SK-N-SH (cell line): ENCODE results near the gene GYS1. TPM values are rescaled to one million over a fixed set of nuclear protein-coding genes. Genes with fewer than 3 reads are reported as not detected.

Experiments used
- CTCF ChIA-PET: fragments of 300-600, 350-600 bp; formaldehyde crosslinking; extraction: SDS; loops from one replicate; lab custom pipeline; 2021; lab: Yijun Ruan, JAX
- POLR2A ChIA-PET: fragments of 350-600 bp; sonication (Branson Sonifier 250); formaldehyde crosslinking; extraction: SDS; loops from one replicate; lab custom pipeline; 2020; ENCODE audit warnings: antibody characterized with exemption, inconsistent platforms; lab: Yijun Ruan, JAX
- DNase-seq: peaks from one replicate; pipeline ENCODE4 v3.0.0; 2012
- H2AFZ ChIP-seq: fragments of 200-600 bp; sonication (generic); 2 replicates; pipeline ENCODE4 v1.8.1; 2016; ENCODE audit warnings: antibody characterized with exemption, mild to moderate bottlenecking, low read depth
- H3F3A ChIP-seq: fragments of 200-600 bp; sonication (generic); replicated peaks from 2 replicates; pipeline ENCODE3; 2016; ENCODE audit warnings: antibody characterized with exemption, mild to moderate bottlenecking; ENCODE audit not compliant: insufficient read depth
- H3K27ac ChIP-seq, 2 experiments: fragments of 200-500 bp in 1 of 2; fragments of 200-600 bp in 1 of 2; sonication (Bioruptor generic) in 1 of 2; sonication (generic), shearing (Covaris generic) in 1 of 2; 2 replicates each; pipeline versions ENCODE4 v1.5.1 to v1.6.1; 2014 to 2016; ENCODE audit warnings: low read depth in 2 of 2, inconsistent platforms in 1 of 2, low read length in 1 of 2, mild to moderate bottlenecking in 1 of 2, mixed read lengths in 1 of 2
- H3K27me3 ChIP-seq: fragments of 200-600 bp; sonication (generic), shearing (Covaris generic); 2 replicates; pipeline ENCODE4 v1.6.1; 2016; ENCODE audit warnings: mixed run types; ENCODE audit not compliant: insufficient read depth
- H3K36me3 ChIP-seq, 2 experiments: fragments of 200-500 bp in 1 of 2; fragments of 200-600 bp in 1 of 2; sonication (Bioruptor generic) in 1 of 2; sonication (generic) in 1 of 2; replicated peaks in 1 of 2; 2 replicates each; pipeline versions ENCODE3 to v1.5.1; 2014 to 2016; ENCODE audit warnings: low read length in 1 of 2, mild to moderate bottlenecking in 1 of 2; ENCODE audit not compliant: insufficient read depth in 2 of 2, control insufficient read depth in 1 of 2
- H3K4me1 ChIP-seq, 2 experiments: fragments of 200-500 bp in 1 of 2; fragments of 200-600 bp in 1 of 2; sonication (Bioruptor generic) in 1 of 2; sonication (generic), shearing (Covaris generic) in 1 of 2; 2 replicates each; pipeline versions ENCODE4 v1.5.1 to v1.6.1; 2014 to 2016; ENCODE audit warnings: low read depth in 1 of 2, low read length in 1 of 2, mixed run types in 1 of 2; ENCODE audit not compliant: insufficient read depth in 2 of 2, control insufficient read depth in 1 of 2
- H3K4me2 ChIP-seq: fragments of 200-600 bp; sonication (generic), shearing (Covaris generic); 2 replicates; pipeline ENCODE4 v1.6.1; 2017; ENCODE audit warnings: mixed run types
- H3K4me3 ChIP-seq, 2 experiments: fragments of 200-500 bp in 1 of 2; fragments of 200-600 bp in 1 of 2; sonication (Bioruptor generic) in 1 of 2; sonication (generic), shearing (Covaris generic) in 1 of 2; 2 replicates each; pipeline versions ENCODE4 v1.5.1 to v1.8.1; 2014 to 2016; ENCODE audit warnings: low read depth in 2 of 2, inconsistent platforms in 1 of 2, low read length in 1 of 2, mild to moderate bottlenecking in 1 of 2, mixed read lengths in 1 of 2, moderate library complexity in 1 of 2
- H3K79me2 ChIP-seq: fragments of 200-600 bp; sonication (generic); 2 replicates; pipeline ENCODE4 v1.8.1; 2017; ENCODE audit warnings: mild to moderate bottlenecking; ENCODE audit not compliant: insufficient read depth
- H3K9ac ChIP-seq: fragments of 200-600 bp; sonication (generic); 2 replicates; pipeline ENCODE4 v1.6.1; 2017; ENCODE audit warnings: mixed run types
- H3K9me2 ChIP-seq: fragments of 200-600 bp; sonication (generic); 2 replicates; pipeline ENCODE4 v1.6.1; 2017; ENCODE audit warnings: mixed run types
- H3K9me3 ChIP-seq: fragments of 200-600 bp; sonication (generic); 2 replicates; pipeline ENCODE4 v1.6.1; 2017; ENCODE audit warnings: mixed run types, mild to moderate bottlenecking, moderate library complexity
- H4K20me1 ChIP-seq: fragments of 200-600 bp; sonication (generic); 2 replicates; pipeline ENCODE4 v1.6.1; 2017; ENCODE audit warnings: mild to moderate bottlenecking, mixed run types; ENCODE audit not compliant: insufficient read depth
- CHD2 ChIP-seq: fragments of 150-350 bp; IDR thresholded peaks from 2 replicates; pipeline ENCODE4 v1.6.1; 2018; ENCODE audit warnings: low read length; ENCODE audit not compliant: partially characterized antibody
- ELF1 ChIP-seq: IDR thresholded peaks from 2 replicates; pipeline ENCODE4 v1.4.0; 2012
- FOSL2 ChIP-seq: IDR thresholded peaks from 2 replicates; pipeline ENCODE4 v1.4.0; 2012; ENCODE audit warnings: low read depth, mild to moderate bottlenecking, moderate library complexity, borderline replicate concordance
- FOXM1 ChIP-seq: IDR thresholded peaks from 2 replicates; pipeline ENCODE4 v1.4.0; 2012; ENCODE audit warnings: low read depth, mild to moderate bottlenecking
- JUND ChIP-seq: IDR thresholded peaks from 2 replicates; pipeline ENCODE4 v1.4.0; 2012
- MEF2A ChIP-seq: IDR thresholded peaks from 2 replicates; pipeline ENCODE4 v1.4.0; 2012; ENCODE audit warnings: low read depth, borderline replicate concordance
- MXI1 ChIP-seq: IDR thresholded peaks from 2 replicates; pipeline ENCODE4 v1.6.1; 2012; ENCODE audit warnings: mild to moderate bottlenecking, low read depth, low read length, improper control_type of control experiment
- NFIC ChIP-seq: IDR thresholded peaks from 2 replicates; pipeline ENCODE4 v1.4.0; 2012; ENCODE audit warnings: borderline replicate concordance
- NRF1 ChIP-seq: IDR thresholded peaks from 2 replicates; pipeline ENCODE4 v1.6.1; 2012; ENCODE audit warnings: low read depth, mild to moderate bottlenecking, low read length
- RAD21 ChIP-seq: IDR thresholded peaks from 2 replicates; pipeline ENCODE4 v1.6.1; 2012; ENCODE audit warnings: mild to moderate bottlenecking, low read length
- RCOR1 ChIP-seq: fragments of 150-350 bp; IDR thresholded peaks from 2 replicates; pipeline ENCODE4 v1.6.1; 2017; ENCODE audit warnings: antibody characterized with exemption, low read length
- RFX5 ChIP-seq: IDR thresholded peaks from 2 replicates; pipeline ENCODE4 v1.6.1; 2012; ENCODE audit warnings: mild to moderate bottlenecking, improper control_type of control experiment, low read length
- SMC3 ChIP-seq: IDR thresholded peaks from 2 replicates; pipeline ENCODE4 v1.6.1; 2012; ENCODE audit warnings: low read depth, low read length, improper control_type of control experiment
- TAF1 ChIP-seq: IDR thresholded peaks from 2 replicates; pipeline ENCODE4 v1.6.1; 2012; ENCODE audit warnings: low read depth, mild to moderate bottlenecking, low read length, moderate library complexity, borderline replicate concordance
- YY1 ChIP-seq: IDR thresholded peaks from 2 replicates; pipeline ENCODE4 v1.4.0; 2012; ENCODE audit warnings: low read depth, mild to moderate bottlenecking
- WGBS: methylation state at CpG from one replicate; pipeline ENCODE4 v1.1.6; 2017; ENCODE audit warnings: low lambda C conversion rate; 5-methylcytosine and 5-hydroxymethylcytosine counted together
- polyA plus RNA-seq, 3 experiments: library from polyadenylated mRNA; depleted of rRNA; stranded (reverse); fragments of >200 nt; gene quantifications; 2 replicates each; pipeline ENCODE4 v1.2.3, GENCODE V29; 2012
- TF ChIP-seq, protein P1 (sequence below): IDR thresholded peaks from 2 replicates; pipeline ENCODE4 v1.6.1; 2012; ENCODE audit warnings: mild to moderate bottlenecking, low read depth, low read length, moderate library complexity
- TF ChIP-seq, protein P2 (sequence below): IDR thresholded peaks from 2 replicates; pipeline ENCODE4 v1.4.0; 2012; ENCODE audit warnings: low read depth, borderline replicate concordance
- TF ChIP-seq, protein P3 (sequence below): IDR thresholded peaks from 2 replicates; pipeline ENCODE4; 2012
- TF ChIP-seq, protein P4 (sequence below): fragments of 200-600 bp; sonication (generic); IDR thresholded peaks from 2 replicates; pipeline ENCODE4 v1.6.1; 2017; ENCODE audit warnings: antibody characterized with exemption, mild to moderate bottlenecking, moderate library complexity

The GYS1 gene
- polyA plus RNA-seq, 1 of the 3 experiments (the other 2 are of a cell fraction) = 25.3 TPM

DNA sequence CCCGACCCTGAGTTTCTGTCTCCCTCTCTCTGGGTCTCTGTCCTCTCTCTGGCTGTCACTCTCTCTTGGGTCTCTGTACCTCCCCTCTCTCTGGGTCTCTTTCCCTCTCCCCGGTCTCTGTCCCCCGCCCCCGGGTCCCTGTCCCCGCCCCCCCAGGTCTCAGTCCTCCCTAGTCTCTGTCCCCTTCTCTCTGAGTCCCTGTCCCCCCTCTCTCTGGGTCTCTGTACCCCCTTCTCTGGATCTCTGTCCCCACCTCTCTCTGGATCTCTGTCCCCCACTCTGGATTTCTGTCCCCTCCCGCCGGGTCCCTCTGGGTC, 30.3 kb downstream of the GYS1 start:
- no peak for DNase-seq
- H3F3A ChIP-seq = peaks cover 59% of the 10 kb centered on the region
- no peak overlapping the region for H3K4me3 ChIP-seq
- 61% methylated on average over 7 of the region's 7 CpGs for WGBS
- ChIA-PET POLR2A (no interaction called here), CTCF (interaction anchor here (1.7 kb wide), 1 partner anchor 8 kb away, joined by 8 read pairs; no protein-coding TSS in a partner anchor)
- no peak overlapping the region for H3K9ac ChIP-seq
- no peaks in the 10 kb centered on the region for H3K9me3 ChIP-seq
- H3K79me2 ChIP-seq = peaks cover 30% of the 10 kb centered on the region
- H3K27ac ChIP-seq = no peak overlapping the region
- TF ChIP-seq, protein P1, sequence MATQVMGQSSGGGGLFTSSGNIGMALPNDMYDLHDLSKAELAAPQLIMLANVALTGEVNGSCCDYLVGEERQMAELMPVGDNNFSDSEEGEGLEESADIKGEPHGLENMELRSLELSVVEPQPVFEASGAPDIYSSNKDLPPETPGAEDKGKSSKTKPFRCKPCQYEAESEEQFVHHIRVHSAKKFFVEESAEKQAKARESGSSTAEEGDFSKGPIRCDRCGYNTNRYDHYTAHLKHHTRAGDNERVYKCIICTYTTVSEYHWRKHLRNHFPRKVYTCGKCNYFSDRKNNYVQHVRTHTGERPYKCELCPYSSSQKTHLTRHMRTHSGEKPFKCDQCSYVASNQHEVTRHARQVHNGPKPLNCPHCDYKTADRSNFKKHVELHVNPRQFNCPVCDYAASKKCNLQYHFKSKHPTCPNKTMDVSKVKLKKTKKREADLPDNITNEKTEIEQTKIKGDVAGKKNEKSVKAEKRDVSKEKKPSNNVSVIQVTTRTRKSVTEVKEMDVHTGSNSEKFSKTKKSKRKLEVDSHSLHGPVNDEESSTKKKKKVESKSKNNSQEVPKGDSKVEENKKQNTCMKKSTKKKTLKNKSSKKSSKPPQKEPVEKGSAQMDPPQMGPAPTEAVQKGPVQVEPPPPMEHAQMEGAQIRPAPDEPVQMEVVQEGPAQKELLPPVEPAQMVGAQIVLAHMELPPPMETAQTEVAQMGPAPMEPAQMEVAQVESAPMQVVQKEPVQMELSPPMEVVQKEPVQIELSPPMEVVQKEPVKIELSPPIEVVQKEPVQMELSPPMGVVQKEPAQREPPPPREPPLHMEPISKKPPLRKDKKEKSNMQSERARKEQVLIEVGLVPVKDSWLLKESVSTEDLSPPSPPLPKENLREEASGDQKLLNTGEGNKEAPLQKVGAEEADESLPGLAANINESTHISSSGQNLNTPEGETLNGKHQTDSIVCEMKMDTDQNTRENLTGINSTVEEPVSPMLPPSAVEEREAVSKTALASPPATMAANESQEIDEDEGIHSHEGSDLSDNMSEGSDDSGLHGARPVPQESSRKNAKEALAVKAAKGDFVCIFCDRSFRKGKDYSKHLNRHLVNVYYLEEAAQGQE = no peak
- TF ChIP-seq TAF1 = no peak
- TF ChIP-seq, protein P2, sequence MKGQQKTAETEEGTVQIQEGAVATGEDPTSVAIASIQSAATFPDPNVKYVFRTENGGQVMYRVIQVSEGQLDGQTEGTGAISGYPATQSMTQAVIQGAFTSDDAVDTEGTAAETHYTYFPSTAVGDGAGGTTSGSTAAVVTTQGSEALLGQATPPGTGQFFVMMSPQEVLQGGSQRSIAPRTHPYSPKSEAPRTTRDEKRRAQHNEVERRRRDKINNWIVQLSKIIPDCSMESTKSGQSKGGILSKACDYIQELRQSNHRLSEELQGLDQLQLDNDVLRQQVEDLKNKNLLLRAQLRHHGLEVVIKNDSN = no peak
- no peak for TF ChIP-seq NFIC
- no peak for TF ChIP-seq RAD21
- TF ChIP-seq, protein P3, sequence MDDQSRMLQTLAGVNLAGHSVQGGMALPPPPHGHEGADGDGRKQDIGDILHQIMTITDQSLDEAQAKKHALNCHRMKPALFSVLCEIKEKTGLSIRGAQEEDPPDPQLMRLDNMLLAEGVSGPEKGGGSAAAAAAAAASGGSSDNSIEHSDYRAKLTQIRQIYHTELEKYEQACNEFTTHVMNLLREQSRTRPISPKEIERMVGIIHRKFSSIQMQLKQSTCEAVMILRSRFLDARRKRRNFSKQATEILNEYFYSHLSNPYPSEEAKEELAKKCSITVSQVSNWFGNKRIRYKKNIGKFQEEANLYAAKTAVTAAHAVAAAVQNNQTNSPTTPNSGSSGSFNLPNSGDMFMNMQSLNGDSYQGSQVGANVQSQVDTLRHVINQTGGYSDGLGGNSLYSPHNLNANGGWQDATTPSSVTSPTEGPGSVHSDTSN = no peak
- TF ChIP-seq RCOR1 = no peak
- TF ChIP-seq, protein P4, sequence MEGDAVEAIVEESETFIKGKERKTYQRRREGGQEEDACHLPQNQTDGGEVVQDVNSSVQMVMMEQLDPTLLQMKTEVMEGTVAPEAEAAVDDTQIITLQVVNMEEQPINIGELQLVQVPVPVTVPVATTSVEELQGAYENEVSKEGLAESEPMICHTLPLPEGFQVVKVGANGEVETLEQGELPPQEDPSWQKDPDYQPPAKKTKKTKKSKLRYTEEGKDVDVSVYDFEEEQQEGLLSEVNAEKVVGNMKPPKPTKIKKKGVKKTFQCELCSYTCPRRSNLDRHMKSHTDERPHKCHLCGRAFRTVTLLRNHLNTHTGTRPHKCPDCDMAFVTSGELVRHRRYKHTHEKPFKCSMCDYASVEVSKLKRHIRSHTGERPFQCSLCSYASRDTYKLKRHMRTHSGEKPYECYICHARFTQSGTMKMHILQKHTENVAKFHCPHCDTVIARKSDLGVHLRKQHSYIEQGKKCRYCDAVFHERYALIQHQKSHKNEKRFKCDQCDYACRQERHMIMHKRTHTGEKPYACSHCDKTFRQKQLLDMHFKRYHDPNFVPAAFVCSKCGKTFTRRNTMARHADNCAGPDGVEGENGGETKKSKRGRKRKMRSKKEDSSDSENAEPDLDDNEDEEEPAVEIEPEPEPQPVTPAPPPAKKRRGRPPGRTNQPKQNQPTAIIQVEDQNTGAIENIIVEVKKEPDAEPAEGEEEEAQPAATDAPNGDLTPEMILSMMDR = no peak
- no peak for TF ChIP-seq MXI1
- no peak for TF ChIP-seq NRF1
- no peak for TF ChIP-seq RFX5
- TF ChIP-seq MEF2A = no peak
- TF ChIP-seq YY1 = no peak
- TF ChIP-seq FOSL2 = no peak
- TF ChIP-seq CHD2 = no peak
- no peak for TF ChIP-seq JUND
- TF ChIP-seq FOXM1 = no peak
- TF ChIP-seq ELF1 = no peak
- no peak for TF ChIP-seq SMC3
- no peak overlapping the region for H3K4me2 ChIP-seq
- no peaks in the 10 kb centered on the region for H3K9me2 ChIP-seq
- no peaks in the 10 kb centered on the region for H3K27me3 ChIP-seq
- peaks cover 18% of the 10 kb centered on the region for H4K20me1 ChIP-seq
- H2AFZ ChIP-seq = no peak overlapping the region
- H3K36me3 ChIP-seq = peaks cover 13 to 31% of the 10 kb centered on the region in 2 experiments
- H3K4me1 ChIP-seq = peaks cover 17 to 26% of the 10 kb centered on the region in 2 experiments; a peak in 3 of 4 replicates
